Mucosa of descending colon (tissue), 3 donors: ENCODE results near the gene ATP5PD. TPM values are rescaled to one million over a fixed set of nuclear protein-coding genes. Genes with fewer than 3 reads are reported as not detected.
"Not testable (repeated sequence)": the region's sequence is repeated elsewhere in the genome, so short reads cannot be mapped to it uniquely, and the experiment has no call there.

Experiments used
- ATAC-seq: fragments of 200-7000 bp; cut with Tn5 transposase; one replicate; pipeline ENCODE4 v1.9.1; 2020; ENCODE audit warnings: mild to moderate bottlenecking, moderate library complexity
- DNase-seq, 3 donors: peaks; one replicate each; pipeline ENCODE4 v3.0.0-alpha.2; 2020
- H3K36me3 ChIP-seq: fragments of 200-600 bp; one replicate; pipeline ENCODE4 v1.8.0; 2021; ENCODE audit warnings: low read depth, mild to moderate bottlenecking
- H3K4me1 ChIP-seq: fragments of 200-600 bp; one replicate; pipeline ENCODE4 v1.8.0; 2021; ENCODE audit warnings: low read depth, mild to moderate bottlenecking
- H3K4me3 ChIP-seq: fragments of 200-600 bp; one replicate; pipeline ENCODE4 v1.8.0; 2021; ENCODE audit warnings: mild to moderate bottlenecking
- H3K9me3 ChIP-seq: fragments of 200-600 bp; one replicate; pipeline ENCODE4 v1.8.0; 2021; ENCODE audit warnings: mild to moderate bottlenecking
- CTCF ChIP-seq: fragments of 200-600 bp; IDR thresholded peaks from one replicate; pipeline ENCODE4 v1.8.0; 2022; ENCODE audit warnings: antibody characterized with exemption, mild to moderate bottlenecking
- intact Hi-C, 2 donors: fragments of 100-400 bp; cut with DNase I in 1 of 2; cut with micrococcal nuclease in 1 of 2; formaldehyde crosslinking; loops; one replicate each; pipeline versions ENCODE4 v1.11.0 to v1.11.1; 2022; cut with DNase I, micrococcal nuclease
- total RNA-seq, 3 donors: library from RNA; stranded (reverse); fragmentation: NEBNext Ultra II Directional in 2 of 3; extraction: Animal tissue kit (Norgen Biotek cat#: 25700) in 2 of 3; gene quantifications; one replicate each; pipeline versions ENCODE4 v1.2.1 to v1.2.4, GENCODE V29; 2021 to 2023
- donor health status: DM: no; HTN: no; CAD: no; lungs with moderate emphysema.
- donor health status: DM: no; HTN: no; CAD: no.
- donor health status: DM: no; HTN: yes; CAD: no.

The ATP5PD gene
- total RNA-seq, 3 donors from 2014 or later, result 292 to 362 (median 338) TPM

GRCh38 chr17:75008373-75008772 lies 38.4 kb downstream of the ATP5PD start:
- no peak for TF ChIP-seq CTCF
- intact Hi-C loops, result no loop called here
- Histone ChIP-seq H3K4me1 (peaks cover 15% of the 10 kb centered on the region), H3K36me3 (no peaks in the 10 kb centered on the region), H3K4me3 (no peak overlapping the region), H3K9me3 (no peaks in the 10 kb centered on the region)
- no peak for DNase-seq
- ATAC-seq, result no peak

GRCh38 chr17:75006653-75007052 lies 40.1 kb downstream of the ATP5PD start:
- Histone ChIP-seq H3K36me3 (no peaks in the 10 kb centered on the region), H3K4me3 (no peak overlapping the region), H3K9me3 (no peaks in the 10 kb centered on the region), H3K4me1 (peaks cover 11% of the 10 kb centered on the region)
- no peak for ATAC-seq
- DNase-seq, result no peak
- intact Hi-C loops, result no loop called here
- TF ChIP-seq CTCF, result no peak

- H3K4me3 ChIP-seq, DNase-seq, H3K9me3 ChIP-seq, H3K36me3 ChIP-seq, intact Hi-C loops, ATAC-seq: not testable (repeated sequence)
- H3K4me1 ChIP-seq, result peaks cover 11% of the 10 kb centered on the region
Observed at GRCh38 chr17:75006084-75006483, 40.7 kb downstream of the ATP5PD start.

GRCh38 chr17:75005291-75005690 lies 41.5 kb downstream of the ATP5PD start:
- H3K4me1 ChIP-seq, result peaks cover 11% of the 10 kb centered on the region
- H3K36me3 ChIP-seq, result no peaks in the 10 kb centered on the region
- no peaks in the 10 kb centered on the region for H3K9me3 ChIP-seq
- no peak for TF ChIP-seq CTCF
- intact Hi-C loops, result no loop called here
- ATAC-seq (no peak), DNase-seq (no peak)
- H3K4me3 ChIP-seq, result no peak overlapping the region

- intact Hi-C loops, result no loop called here
- H3K9me3 ChIP-seq, result no peaks in the 10 kb centered on the region
Observed at GRCh38 chr17:75004371-75004770, 42.4 kb downstream of the ATP5PD start.

GRCh38 chr17:75003957-75004355 lies 42.8 kb downstream of the ATP5PD start:
- intact Hi-C loops, result no loop called here
- H3K36me3 ChIP-seq, result no peaks in the 10 kb centered on the region
- no peak for ATAC-seq

More at GRCh38 chr17:75004371-75004770, 42.4 kb downstream of the ATP5PD start:
- TF ChIP-seq CTCF, result no peak
- ATAC-seq (no peak), DNase-seq (no peak)
- Histone ChIP-seq H3K4me3 (no peak overlapping the region), H3K36me3 (no peaks in the 10 kb centered on the region), H3K4me1 (peaks cover 6% of the 10 kb centered on the region)

More at GRCh38 chr17:75003957-75004355, 42.8 kb downstream of the ATP5PD start:
- no peak for DNase-seq
- Histone ChIP-seq H3K4me3 (no peak overlapping the region), H3K9me3 (no peaks in the 10 kb centered on the region), H3K4me1 (peaks cover 3% of the 10 kb centered on the region)
- TF ChIP-seq CTCF, result no peak
